HepG2 (cell line): ENCODE results near the gene THADA. TPM values are rescaled to one million over a fixed set of nuclear protein-coding genes. Genes with fewer than 3 reads are reported as not detected.

ENCODE experiments used
- ASH2L ChIP-seq: fragments of 300-600, 200-600 bp; sonication (generic); IDR thresholded peaks from 2 replicates; pipeline ENCODE4 v1.7.0; 2017; ENCODE audit warnings: low read depth, mild to moderate bottlenecking, moderate library complexity, mixed read lengths, low read length; ENCODE audit not compliant: insufficient read length
- CEBPB ChIP-seq: IDR thresholded peaks from 2 replicates; pipeline ENCODE4 v1.6.1; 2011; ENCODE audit warnings: low read depth, low read length, improper control_type of control experiment, borderline replicate concordance
- FIP1L1 ChIP-seq: fragments of 200-400 bp; formaldehyde crosslinking; IDR thresholded peaks from 2 replicates; pipeline ENCODE4 v1.6.1; 2018; ENCODE audit warnings: low read depth, mild to moderate bottlenecking, low read length, moderate library complexity, borderline replicate concordance; ENCODE audit not compliant: insufficient read depth
- FOXA1 ChIP-seq, 2 experiments: fragments of 450-650 bp in 1 of 2; sonication (generic) in 1 of 2; formaldehyde crosslinking in 1 of 2; IDR thresholded peaks; 2 replicates each; pipeline versions ENCODE4 v1.4.0 to v1.6.1; 2016 to 2020; ENCODE audit warnings: missing genetic modification reagents in 1 of 2
- FOXA3 ChIP-seq: IDR thresholded peaks from 2 replicates; pipeline ENCODE4 v1.6.1; 2016; ENCODE audit warnings: missing genetic modification reagents, missing compliant biosample characterization
- FOXK2 ChIP-seq: fragments of 450-650 bp; IDR thresholded peaks from 2 replicates; pipeline ENCODE4 v1.6.1; 2016
- GABPA ChIP-seq, 2 experiments: IDR thresholded peaks; 2 replicates each; pipeline ENCODE4 v1.6.1; 2011 to 2016; ENCODE audit warnings: low read depth in 2 of 2, low read length in 1 of 2, missing biosample characterization in 1 of 2, missing genetic modification characterization in 1 of 2
- HMG20A ChIP-seq: IDR thresholded peaks from 2 replicates; pipeline ENCODE4 v1.6.1; 2016; ENCODE audit warnings: borderline replicate concordance
- RARA ChIP-seq: IDR thresholded peaks from 2 replicates; pipeline ENCODE4 v1.6.1; 2016; ENCODE audit warnings: missing genetic modification reagents, missing compliant biosample characterization
- TCF7 ChIP-seq: sonication (generic); IDR thresholded peaks from 2 replicates; pipeline ENCODE4 v1.6.1; 2016; ENCODE audit warnings: antibody characterized with exemption, low read depth
- THAP11 ChIP-seq: IDR thresholded peaks from 2 replicates; pipeline ENCODE4 v1.6.1; 2016; ENCODE audit warnings: missing biosample characterization, missing genetic modification reagents
- ZC3H13 ChIP-seq: sonication (generic); formaldehyde crosslinking; IDR thresholded peaks from 2 replicates; pipeline ENCODE4 v1.8.1; 2023; ENCODE audit warnings: mild to moderate bottlenecking, missing genetic modification reagents, moderate library complexity
- ZNF878 ChIP-seq: sonication (generic); formaldehyde crosslinking; IDR thresholded peaks from 2 replicates; pipeline ENCODE4 v1.8.1; 2023; ENCODE audit warnings: mild to moderate bottlenecking, missing genetic modification reagents, moderate library complexity
- ZSCAN9 ChIP-seq: IDR thresholded peaks from 2 replicates; pipeline ENCODE4 v1.6.1; 2016; ENCODE audit warnings: borderline replicate concordance
- polyA plus RNA-seq, 8 experiments: library from polyadenylated mRNA; depleted of rRNA in 3 of 8; stranded (reverse) in 7 of 8; unstranded in 1 of 8; fragments of >200 nt; fragmentation: Illumina TruSeq in 4 of 8; extraction: Trizol in 4 of 8; gene quantifications; 2 replicates each; pipeline versions ENCODE4 v1.2.1 to v1.2.3, GENCODE V29; 2011 to 2016; ENCODE audit warnings: low read depth in 4 of 8, missing spikeins in 1 of 8, mixed read lengths in 1 of 8; ENCODE audit not compliant: insufficient read depth in 1 of 8
- total RNA-seq, 5 experiments: library from RNA; depleted of rRNA; stranded (reverse); fragments of >200 nt; fragmentation: Illumina TruSeq; extraction: Trizol; gene quantifications; 2 replicates each; pipeline ENCODE4 v1.2.3, GENCODE V29; 2016; ENCODE audit warnings: low read depth in 1 of 5
- TF ChIP-seq, protein P1 (sequence below): sonication (generic); formaldehyde crosslinking; IDR thresholded peaks from 2 replicates; pipeline ENCODE4 v1.4.0; 2020; ENCODE audit warnings: missing genetic modification reagents
- TF ChIP-seq, protein P2 (sequence below): sonication (generic); formaldehyde crosslinking; IDR thresholded peaks from 2 replicates; pipeline ENCODE4 v1.4.0; 2020; ENCODE audit warnings: mild to moderate bottlenecking, missing genetic modification reagents
- TF ChIP-seq, protein P3 (sequence below): IDR thresholded peaks from 2 replicates; pipeline ENCODE4 v1.6.1; 2012; ENCODE audit warnings: inconsistent platforms
- TF ChIP-seq, protein P4 (sequence below): IDR thresholded peaks from 2 replicates; pipeline ENCODE4 v1.6.1; 2018; ENCODE audit warnings: missing genetic modification reagents, mild to moderate bottlenecking, missing compliant biosample characterization

THADA gene
- total and polyA plus RNA-seq, 2 of the 13 experiments (the other 11 are each of a cell fraction or from before 2014, with no cell fraction given): 12.7 to 21.7 TPM

DNA sequence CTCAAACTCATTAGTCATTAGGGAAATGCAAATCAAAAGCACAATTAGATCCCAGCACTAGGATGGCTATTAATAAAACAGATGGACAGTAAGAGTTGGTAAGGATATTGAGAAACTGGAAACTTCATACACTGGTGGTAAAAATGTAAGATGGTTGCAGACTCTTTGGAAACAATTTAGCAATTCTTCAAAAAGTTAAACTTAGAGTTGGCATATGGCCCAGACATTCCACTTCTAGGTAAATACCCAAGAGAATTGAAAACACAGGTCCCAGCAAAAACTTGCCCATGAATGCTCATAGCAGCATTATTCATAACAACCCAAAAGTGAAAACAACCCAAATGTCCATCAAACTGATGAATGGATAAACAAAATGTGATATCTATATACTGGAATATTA is 284.6 kb downstream of the THADA start (continued):
- TF ChIP-seq, protein P1, sequence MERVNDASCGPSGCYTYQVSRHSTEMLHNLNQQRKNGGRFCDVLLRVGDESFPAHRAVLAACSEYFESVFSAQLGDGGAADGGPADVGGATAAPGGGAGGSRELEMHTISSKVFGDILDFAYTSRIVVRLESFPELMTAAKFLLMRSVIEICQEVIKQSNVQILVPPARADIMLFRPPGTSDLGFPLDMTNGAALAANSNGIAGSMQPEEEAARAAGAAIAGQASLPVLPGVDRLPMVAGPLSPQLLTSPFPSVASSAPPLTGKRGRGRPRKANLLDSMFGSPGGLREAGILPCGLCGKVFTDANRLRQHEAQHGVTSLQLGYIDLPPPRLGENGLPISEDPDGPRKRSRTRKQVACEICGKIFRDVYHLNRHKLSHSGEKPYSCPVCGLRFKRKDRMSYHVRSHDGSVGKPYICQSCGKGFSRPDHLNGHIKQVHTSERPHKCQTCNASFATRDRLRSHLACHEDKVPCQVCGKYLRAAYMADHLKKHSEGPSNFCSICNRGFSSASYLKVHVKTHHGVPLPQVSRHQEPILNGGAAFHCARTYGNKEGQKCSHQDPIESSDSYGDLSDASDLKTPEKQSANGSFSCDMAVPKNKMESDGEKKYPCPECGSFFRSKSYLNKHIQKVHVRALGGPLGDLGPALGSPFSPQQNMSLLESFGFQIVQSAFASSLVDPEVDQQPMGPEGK (CRISPR knock-in tag): peak; percentile 8; the same call in 1 of the 2 replicates
- TF ChIP-seq, protein P2, sequence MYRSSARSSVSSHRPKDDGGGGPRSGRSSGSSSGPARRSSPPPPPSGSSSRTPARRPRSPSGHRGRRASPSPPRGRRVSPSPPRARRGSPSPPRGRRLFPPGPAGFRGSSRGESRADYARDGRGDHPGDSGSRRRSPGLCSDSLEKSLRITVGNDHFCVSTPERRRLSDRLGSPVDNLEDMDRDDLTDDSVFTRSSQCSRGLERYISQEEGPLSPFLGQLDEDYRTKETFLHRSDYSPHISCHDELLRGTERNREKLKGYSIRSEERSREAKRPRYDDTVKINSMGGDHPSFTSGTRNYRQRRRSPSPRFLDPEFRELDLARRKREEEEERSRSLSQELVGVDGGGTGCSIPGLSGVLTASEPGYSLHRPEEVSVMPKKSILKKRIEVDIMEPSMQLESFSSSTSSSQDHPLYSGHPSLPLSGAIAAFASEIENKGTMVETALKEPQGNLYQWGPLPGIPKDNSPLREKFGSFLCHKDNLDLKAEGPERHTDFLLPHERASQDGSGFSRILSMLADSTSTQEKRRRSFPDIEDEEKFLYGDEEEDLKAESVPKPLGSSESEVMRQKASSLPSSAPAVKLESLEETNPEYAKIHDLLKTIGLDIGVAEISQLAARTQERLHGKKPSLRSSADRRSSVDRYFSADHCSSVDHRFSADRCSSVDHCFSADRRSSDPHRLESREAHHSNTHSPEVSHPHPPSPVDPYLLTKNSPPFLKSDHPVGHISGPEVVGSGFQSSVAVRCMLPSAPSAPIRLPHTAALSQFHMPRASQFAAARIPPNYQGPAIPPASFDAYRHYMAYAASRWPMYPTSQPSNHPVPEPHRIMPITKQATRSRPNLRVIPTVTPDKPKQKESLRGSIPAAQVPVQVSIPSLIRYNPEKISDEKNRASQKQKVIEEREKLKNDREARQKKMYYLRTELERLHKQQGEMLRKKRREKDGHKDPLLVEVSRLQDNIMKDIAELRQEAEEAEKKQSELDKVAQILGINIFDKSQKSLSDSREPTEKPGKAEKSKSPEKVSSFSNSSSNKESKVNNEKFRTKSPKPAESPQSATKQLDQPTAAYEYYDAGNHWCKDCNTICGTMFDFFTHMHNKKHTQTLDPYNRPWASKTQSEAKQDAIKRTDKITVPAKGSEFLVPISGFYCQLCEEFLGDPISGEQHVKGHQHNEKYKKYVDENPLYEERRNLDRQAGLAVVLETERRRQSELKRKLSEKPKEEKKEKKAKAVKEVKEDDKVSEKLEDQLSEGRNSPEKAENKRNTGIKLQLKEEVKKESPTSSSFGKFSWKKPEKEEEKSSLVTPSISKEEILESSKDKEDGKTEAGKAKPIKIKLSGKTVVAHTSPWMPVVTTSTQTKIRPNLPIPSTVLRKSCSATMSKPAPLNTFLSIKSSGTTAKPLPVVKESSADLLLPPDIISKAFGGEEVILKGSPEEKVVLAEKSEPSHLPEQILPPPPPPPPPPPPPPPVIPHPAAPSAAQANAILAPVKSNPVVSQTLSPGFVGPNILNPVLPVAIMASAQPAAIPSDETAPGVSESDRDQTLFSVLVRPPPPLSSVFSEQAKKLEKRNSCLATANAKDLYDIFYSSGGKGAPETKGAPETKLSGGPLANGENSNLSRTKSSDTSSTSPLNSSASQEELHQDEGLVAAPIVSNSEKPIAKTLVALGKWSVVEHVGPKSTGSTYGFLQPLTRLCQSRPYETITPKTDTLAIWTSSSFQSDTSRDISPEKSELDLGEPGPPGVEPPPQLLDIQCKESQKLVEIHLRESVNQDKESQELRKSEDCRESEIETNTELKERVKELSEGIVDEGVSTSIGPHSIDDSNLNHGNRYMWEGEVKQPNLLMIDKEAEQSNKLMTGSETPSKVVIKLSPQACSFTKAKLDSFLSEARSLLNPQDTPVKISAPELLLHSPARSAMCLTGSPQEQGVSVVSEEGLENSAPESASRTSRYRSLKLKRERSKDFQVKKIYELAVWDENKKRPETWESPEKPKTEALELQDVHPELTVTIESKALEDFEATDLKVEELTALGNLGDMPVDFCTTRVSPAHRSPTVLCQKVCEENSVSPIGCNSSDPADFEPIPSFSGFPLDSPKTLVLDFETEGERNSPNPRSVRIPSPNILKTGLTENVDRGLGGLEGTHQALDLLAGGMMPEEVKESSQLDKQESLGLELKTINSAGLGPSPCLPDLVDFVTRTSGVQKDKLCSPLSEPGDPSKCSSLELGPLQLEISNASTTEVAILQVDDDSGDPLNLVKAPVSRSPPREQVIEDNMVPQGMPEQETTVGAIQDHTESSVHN (CRISPR knock-in tag): no peak
- TF ChIP-seq THAP11 (CRISPR knock-in tag) (no peak), GABPA (IDR thresholded peaks at IDR 0.05; ENCODE audit: low read depth, low read length) (no peak), GABPA (CRISPR knock-in tag; IDR thresholded peaks at IDR 0.05; ENCODE audit: low read depth) (0 out of 2 replicates have a peak, but pooled peaks have one; percentile 31), FOXA1 (IDR thresholded peaks at IDR 0.05) (no peak), FOXA1 (CRISPR knock-in tag; IDR thresholded peaks at IDR 0.05) (peak; percentile 68), CEBPB (peak; percentile 83), ASH2L (no peak), FIP1L1 (no peak), ZNF878 (peak; percentile 32; the same call in 1 of the 2 replicates), RARA (peak; percentile 47; the same call in 1 of the 2 replicates), HMG20A (CRISPR knock-in tag) (peak; percentile 84; the same call in 1 of the 2 replicates), ZSCAN9 (CRISPR knock-in tag) (peak; percentile 56; the same call in 1 of the 2 replicates), TCF7 (peak; percentile 35; the same call in 1 of the 2 replicates), FOXK2 (peak; percentile 24; the same call in 1 of the 2 replicates), ZC3H13 (CRISPR knock-in tag) (no peak), FOXA3 (CRISPR knock-in tag) (peak; percentile 90)
- TF ChIP-seq, protein P3, sequence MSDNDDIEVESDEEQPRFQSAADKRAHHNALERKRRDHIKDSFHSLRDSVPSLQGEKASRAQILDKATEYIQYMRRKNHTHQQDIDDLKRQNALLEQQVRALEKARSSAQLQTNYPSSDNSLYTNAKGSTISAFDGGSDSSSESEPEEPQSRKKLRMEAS: 0 out of 2 replicates have a peak, but pooled peaks have one; percentile 10
- TF ChIP-seq, protein P4, sequence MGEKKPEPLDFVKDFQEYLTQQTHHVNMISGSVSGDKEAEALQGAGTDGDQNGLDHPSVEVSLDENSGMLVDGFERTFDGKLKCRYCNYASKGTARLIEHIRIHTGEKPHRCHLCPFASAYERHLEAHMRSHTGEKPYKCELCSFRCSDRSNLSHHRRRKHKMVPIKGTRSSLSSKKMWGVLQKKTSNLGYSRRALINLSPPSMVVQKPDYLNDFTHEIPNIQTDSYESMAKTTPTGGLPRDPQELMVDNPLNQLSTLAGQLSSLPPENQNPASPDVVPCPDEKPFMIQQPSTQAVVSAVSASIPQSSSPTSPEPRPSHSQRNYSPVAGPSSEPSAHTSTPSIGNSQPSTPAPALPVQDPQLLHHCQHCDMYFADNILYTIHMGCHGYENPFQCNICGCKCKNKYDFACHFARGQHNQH: peak; percentile 22; the same call in 1 of the 2 replicates
